Osteocyte (in vitro differentiated cells): Measurements from ENCODE around the gene ITGB6. TPM values are rescaled to one million over a fixed set of nuclear protein-coding genes. Genes with fewer than 3 reads are reported as not detected.

Experiments
- DNase-seq: peaks from one replicate; pipeline ENCODE4 v3.0.0; 2021; ENCODE audit warnings: mixed read lengths; ENCODE audit not compliant: unreplicated experiment; ENCODE audit errors: extremely low spot score
- H3K27ac Mint-ChIP-seq: one replicate; pipeline ENCODE4 v1.8.0; 2021; ENCODE audit warnings: mild to moderate bottlenecking, mixed read lengths; ENCODE audit not compliant: unreplicated experiment
- H3K27me3 Mint-ChIP-seq: one replicate; pipeline ENCODE4 v1.8.0; 2021; ENCODE audit warnings: mixed read lengths; ENCODE audit not compliant: unreplicated experiment
- H3K36me3 Mint-ChIP-seq: one replicate; pipeline ENCODE4 v1.8.0; 2021; ENCODE audit warnings: mixed read lengths; ENCODE audit not compliant: unreplicated experiment
- H3K4me1 Mint-ChIP-seq: one replicate; pipeline ENCODE4 v1.8.0; 2021; ENCODE audit warnings: mixed read lengths; ENCODE audit not compliant: unreplicated experiment
- H3K4me3 Mint-ChIP-seq: one replicate; pipeline ENCODE4 v1.8.0; 2021; ENCODE audit warnings: mild to moderate bottlenecking, moderate library complexity, mixed read lengths; ENCODE audit not compliant: unreplicated experiment
- H3K9me3 Mint-ChIP-seq: one replicate; pipeline ENCODE4 v1.8.0; 2021; ENCODE audit warnings: mixed read lengths; ENCODE audit not compliant: unreplicated experiment
- total RNA-seq: library from RNA; stranded (reverse); gene quantifications from 2 replicates; pipeline ENCODE4 v1.2.1, GENCODE V29; 2021
- TF ChIP-seq, protein P1 (sequence below): fragments of 200-600 bp; sonication (generic); IDR thresholded peaks from 2 replicates; pipeline ENCODE4 v1.5.0; 2021; ENCODE audit warnings: antibody characterized with exemption, mild to moderate bottlenecking, moderate library complexity

Gene ITGB6
- total RNA-seq, 1 donor from 2014 or later = 0.13 TPM

DNA sequence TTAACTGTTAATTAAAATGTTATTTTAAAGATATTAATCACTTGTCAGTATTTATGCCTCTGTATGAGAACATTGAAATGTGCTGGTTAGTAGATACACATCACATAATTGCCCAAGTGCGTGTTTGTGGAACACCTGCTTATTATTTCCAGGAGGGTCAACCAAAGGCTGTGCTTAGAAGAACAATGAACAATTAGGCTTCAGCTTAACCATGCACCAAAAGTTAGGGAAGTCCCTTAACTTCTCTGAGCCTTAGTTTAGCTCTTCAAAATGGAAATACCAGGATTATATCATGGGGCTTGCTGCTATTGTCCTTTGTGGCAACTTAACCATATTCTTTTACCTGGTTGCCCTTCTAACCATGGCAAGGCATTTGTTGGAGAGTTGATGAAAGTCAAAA, 94.7 kb downstream of the ITGB6 start:
- Mint-ChIP-seq H3K27ac (no peak overlapping the region), H3K36me3 (no peaks in the 10 kb centered on the region), H3K4me1 (peaks cover 31% of the 10 kb centered on the region), H3K9me3 (no peaks in the 10 kb centered on the region), H3K27me3 (no peaks in the 10 kb centered on the region), H3K4me3 (no peak overlapping the region)
- no peak for DNase-seq
- TF ChIP-seq, protein P1, sequence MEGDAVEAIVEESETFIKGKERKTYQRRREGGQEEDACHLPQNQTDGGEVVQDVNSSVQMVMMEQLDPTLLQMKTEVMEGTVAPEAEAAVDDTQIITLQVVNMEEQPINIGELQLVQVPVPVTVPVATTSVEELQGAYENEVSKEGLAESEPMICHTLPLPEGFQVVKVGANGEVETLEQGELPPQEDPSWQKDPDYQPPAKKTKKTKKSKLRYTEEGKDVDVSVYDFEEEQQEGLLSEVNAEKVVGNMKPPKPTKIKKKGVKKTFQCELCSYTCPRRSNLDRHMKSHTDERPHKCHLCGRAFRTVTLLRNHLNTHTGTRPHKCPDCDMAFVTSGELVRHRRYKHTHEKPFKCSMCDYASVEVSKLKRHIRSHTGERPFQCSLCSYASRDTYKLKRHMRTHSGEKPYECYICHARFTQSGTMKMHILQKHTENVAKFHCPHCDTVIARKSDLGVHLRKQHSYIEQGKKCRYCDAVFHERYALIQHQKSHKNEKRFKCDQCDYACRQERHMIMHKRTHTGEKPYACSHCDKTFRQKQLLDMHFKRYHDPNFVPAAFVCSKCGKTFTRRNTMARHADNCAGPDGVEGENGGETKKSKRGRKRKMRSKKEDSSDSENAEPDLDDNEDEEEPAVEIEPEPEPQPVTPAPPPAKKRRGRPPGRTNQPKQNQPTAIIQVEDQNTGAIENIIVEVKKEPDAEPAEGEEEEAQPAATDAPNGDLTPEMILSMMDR = no peak

DNA sequence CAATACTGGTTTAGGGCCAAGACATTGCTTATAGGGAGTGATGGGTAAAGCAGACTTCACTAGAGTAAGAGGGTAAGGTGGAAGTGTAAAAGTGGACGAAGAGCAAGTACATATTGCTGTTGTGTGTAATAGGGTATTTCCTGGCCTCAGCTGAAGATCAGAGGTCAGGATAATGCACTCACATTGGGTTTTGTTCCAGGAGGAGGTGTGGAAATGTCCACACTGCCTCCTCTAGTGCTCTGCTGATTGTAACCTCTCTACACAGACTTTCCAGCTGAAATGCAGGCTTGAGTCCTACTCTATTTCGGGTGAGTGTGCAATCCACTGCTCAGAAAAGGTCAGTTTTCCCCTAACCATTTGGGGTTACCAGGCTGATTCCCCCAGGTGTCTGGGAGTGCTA, 96.0 kb downstream of the ITGB6 start:
- H3K4me1 Mint-ChIP-seq = peaks cover 27% of the 10 kb centered on the region
- no peak overlapping the region for H3K4me3 Mint-ChIP-seq
- no peaks in the 10 kb centered on the region for H3K9me3 Mint-ChIP-seq
- no peaks in the 10 kb centered on the region for H3K27me3 Mint-ChIP-seq
- TF ChIP-seq, protein P1 = no peak
- H3K27ac Mint-ChIP-seq = no peak overlapping the region
- no peaks in the 10 kb centered on the region for H3K36me3 Mint-ChIP-seq
- no peak for DNase-seq

DNA sequence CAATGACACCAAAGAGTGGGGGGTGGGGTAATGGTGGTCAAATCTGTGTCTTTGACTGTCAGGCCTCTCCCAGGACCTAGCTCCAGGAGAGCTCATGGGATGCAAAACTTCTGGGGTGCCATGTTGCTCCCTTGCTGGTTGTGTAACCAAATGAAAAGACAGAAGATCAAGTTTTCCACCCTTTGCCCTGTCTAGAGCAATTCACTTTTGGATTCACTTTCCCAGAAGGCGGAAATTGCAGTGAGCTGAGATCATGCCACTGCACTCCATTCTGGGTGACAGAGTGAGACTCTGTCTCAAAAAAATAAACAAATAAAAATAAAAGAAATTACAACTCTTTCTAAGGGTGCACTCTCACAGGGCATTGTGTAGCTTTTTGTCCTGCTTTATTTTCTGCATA, 102.7 kb downstream of the ITGB6 start:
- Mint-ChIP-seq H3K27ac (no peak overlapping the region), H3K4me3 (no peak overlapping the region), H3K9me3 (peaks cover 19% of the 10 kb centered on the region), H3K4me1 (peaks cover 8% of the 10 kb centered on the region), H3K36me3 (peaks cover 8% of the 10 kb centered on the region), H3K27me3 (no peaks in the 10 kb centered on the region)
- DNase-seq = no peak
- TF ChIP-seq, protein P1 = no peak

DNA sequence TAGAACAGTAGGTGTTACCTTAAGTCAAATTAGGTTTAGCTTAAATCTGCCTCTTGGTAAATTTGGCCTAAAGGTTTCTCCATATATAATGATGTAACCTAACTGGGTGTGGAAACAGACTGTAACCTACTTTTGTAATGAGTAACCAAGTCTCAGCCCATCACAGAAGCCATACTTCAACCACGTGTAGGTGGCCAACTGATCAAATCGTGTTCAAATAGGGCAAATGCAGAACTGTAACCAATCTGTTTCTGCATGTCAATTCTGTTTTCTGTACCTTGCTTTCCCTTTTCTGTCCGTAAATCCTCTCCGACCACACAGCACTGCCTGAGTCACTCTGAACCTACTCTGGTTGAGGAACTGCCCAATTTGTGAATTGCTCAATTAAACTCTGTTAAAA, 103.7 kb downstream of the ITGB6 start:
- no peak overlapping the region for H3K27ac Mint-ChIP-seq
- H3K27me3 Mint-ChIP-seq = no peaks in the 10 kb centered on the region

DNA sequence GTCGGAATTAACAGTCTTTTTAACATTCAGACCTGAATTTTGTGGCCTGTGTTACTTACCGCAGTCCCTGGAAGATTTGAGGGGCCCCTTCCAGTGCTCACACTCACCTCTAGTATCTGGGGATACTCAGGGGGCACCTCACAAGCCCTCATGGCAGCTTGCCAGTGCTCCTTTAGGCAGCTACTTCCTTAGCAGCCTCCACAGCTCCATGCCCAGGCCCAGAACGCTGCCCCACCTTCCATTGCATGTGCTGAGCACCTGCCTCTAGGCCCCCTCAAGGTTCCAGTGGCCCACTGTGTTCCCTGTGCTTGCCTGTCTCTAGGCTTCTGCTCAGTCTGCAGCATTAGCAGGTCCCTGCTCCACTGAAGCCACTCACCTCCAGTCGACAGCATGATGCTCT, 107.6 kb downstream of the ITGB6 start:
- TF ChIP-seq, protein P1 = no peak
- Mint-ChIP-seq H3K36me3 (peaks cover 17% of the 10 kb centered on the region), H3K27me3 (no peaks in the 10 kb centered on the region), H3K4me1 (peaks cover 8% of the 10 kb centered on the region), H3K27ac (no peak overlapping the region), H3K4me3 (no peak overlapping the region), H3K9me3 (peaks cover 32% of the 10 kb centered on the region)
- no peak for DNase-seq

More for the DNA sequence above, 103.7 kb downstream of the ITGB6 start:
- no peak overlapping the region for H3K4me3 Mint-ChIP-seq
- no peak for DNase-seq
- TF ChIP-seq, protein P1 = no peak
- peaks cover 4% of the 10 kb centered on the region for H3K4me1 Mint-ChIP-seq
- peaks cover 21% of the 10 kb centered on the region for H3K9me3 Mint-ChIP-seq
- peaks cover 8% of the 10 kb centered on the region for H3K36me3 Mint-ChIP-seq
